Inflammatory macrophage treated with lipopolysaccharide for 1 hour (primary cell): ENCODE data around the gene LAMP2.

Experiments
- DNase-seq, 2 donors: peaks; one replicate each; pipeline ENCODE4 v3.0.0-alpha.2; 2020 to 2022

The LAMP2 gene

DNA sequence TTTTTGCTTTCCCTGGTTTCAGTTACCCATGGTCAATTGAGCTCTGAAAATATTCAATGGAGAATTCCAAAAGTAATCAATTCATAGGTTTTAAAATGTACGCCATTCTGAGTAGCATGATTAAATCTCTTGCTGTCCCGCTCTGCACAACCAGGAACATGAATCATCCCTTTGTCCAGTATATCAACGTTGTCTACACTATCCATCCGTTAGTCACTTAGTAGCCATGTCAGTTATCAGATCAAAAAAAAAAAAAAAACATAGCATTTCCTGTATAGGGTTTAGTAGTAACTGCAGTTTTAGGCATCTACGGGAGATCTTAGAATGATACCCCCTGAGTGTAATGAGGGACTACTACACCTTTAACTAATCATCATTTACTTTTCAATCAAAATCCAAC is 15.1 kb downstream of the LAMP2 start:
- no peak for DNase-seq

DNA sequence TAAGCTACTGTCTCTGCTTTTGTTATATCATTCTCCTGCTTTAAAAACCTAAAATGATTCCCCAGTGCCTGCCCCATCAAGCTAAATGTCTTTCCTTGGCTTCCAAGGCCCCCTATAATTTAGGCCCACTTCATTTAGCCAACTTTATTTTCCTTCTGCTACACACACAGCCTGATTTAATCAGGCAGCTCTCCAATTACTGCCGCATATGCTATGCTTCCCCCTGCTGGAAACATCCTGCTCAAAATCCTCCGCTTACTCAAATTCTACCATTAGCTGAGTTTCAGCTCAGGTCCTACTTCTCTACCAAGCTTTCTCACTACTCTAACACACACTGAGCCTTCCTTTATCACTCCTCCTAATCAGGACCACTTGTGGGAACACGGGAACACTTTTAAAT is 17.0 kb downstream of the LAMP2 start:
- no peak for DNase-seq

DNA sequence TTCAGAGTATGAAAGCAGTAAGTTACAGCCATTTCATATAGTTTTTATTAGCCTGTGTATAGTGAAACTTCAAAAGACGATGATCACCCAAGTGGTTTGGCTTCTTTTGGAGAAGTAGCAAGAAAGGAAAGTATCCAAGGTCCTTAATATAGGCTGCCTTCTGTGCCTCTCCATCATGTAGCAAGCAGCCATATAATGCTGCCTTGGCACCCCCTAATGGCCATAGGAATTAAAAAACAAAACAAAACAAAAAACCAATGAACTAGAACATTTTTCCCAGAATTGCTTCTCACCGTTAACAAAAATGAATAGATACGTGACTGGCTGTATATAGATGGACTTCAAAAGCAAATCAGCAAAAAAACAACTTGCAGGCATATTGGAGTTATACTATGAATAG is 18.9 kb downstream of the LAMP2 start:
- no peak for DNase-seq

DNA sequence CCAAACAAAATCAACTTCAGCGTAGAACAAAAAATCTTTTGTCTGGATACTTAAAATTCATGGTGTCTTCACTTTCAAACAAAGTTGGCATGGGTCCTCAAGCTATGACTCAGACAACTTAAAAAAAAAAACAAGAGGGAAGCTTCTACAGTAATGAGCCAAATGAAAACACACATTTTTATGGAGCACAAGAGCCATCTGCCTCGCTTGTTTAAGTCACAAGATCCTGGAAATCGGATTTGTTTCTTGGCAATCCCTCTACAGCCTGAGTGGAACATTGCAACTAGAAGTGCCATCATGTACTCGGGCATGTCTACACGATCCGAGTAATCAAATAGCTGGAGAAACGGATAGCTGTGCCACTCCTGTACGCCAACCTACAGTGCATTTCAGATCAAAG is 22.6 kb downstream of the LAMP2 start:
- DNase-seq, result no peak

GRCh38 chrX:120439921-120440320 is 29.2 kb downstream of the LAMP2 start:
- no peak for DNase-seq

GRCh38 chrX:120429776-120430540 is 39.1 kb downstream of the LAMP2 start:
- no peak for DNase-seq

DNA sequence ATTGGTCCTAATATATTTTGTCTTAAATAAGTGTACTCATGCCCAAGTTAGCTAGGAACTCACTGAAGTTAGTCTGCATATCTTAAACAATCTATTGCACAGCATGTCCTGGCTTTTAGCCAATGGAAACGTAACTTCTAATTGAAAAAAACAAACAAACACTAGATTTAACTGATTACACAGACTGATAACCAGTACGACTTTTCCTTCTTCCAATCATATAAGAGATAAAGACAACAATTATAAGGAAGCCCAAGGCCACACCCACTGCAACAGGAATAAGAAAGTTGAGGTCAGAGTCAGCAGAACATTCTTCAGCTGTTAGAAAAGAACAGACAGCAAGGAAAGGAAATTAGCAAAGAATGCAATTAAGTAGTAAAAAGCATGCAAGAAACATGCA is 40.8 kb downstream of the LAMP2 start:
- DNase-seq, result no peak

GRCh38 chrX:120426599-120426998 is 42.5 kb downstream of the LAMP2 start:
- DNase-seq, result no peak

DNA sequence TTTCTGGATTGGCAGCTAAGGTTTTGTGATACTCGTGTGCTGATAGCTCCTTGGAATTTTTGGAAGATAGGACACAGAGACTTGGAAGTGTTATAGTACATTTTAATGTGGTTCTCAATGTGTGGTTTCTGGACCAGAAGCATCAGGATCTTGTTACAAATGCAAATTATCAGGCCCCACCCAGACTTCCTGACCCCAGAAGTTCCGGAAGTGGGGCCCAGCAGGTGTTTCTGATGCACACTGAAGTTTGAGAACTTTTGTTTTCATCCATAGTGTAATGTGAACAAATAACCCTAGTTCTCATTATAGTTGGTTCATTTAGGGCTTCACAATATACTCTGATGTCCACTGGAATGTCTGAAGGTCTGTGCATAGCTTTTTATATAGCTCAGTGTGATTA is 49.6 kb downstream of the LAMP2 start:
- DNase-seq, result no peak

- no peak for DNase-seq
Observed at GRCh38 chrX:120408168-120408567, 60.9 kb downstream of the LAMP2 start.

DNA sequence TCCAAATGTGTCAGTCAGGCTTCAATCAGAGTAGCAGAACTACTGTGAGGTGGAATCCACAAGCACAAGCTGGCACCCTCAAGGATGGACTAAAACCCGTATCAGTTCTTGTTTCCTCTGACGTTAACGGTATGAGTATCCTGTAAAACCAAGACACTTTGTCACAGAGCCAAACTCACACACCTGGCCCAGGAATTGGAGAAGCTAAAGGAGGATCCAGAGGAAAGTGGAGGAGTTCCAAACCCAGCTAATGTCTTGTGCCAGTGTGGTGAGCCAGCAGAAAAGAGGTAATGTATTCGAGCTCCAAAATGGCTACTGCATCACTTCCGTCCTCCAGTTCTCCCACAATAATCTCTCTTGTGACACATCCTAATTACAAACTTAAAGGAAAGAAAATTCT is 62.5 kb downstream of the LAMP2 start:
- no peak for DNase-seq

DNA sequence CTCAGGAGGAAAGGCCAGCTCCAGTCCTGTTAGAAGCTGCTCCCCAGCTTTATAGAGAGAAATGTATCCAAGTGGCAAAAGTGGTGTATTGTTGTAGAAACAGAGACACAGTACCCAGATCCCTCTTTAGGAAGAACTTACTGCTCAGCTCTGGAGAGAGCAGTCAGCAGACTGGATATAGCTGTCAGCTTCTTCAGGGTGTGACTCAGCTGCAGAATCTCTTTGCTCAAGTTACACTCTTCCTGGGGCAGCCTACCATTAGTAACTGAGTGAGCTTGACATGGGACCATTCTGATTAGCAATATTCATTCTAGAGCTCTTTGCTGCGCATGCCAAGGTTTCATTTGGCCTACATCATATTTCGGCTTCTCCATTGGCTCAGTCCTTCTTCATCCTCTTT is 66.7 kb downstream of the LAMP2 start:
- DNase-seq, result no peak

- DNase-seq, result no peak
Observed at GRCh38 chrX:120401301-120401700, 67.8 kb downstream of the LAMP2 start.

GRCh38 chrX:120380699-120381098 is 88.4 kb downstream of the LAMP2 start:
- DNase-seq, result no peak

- DNase-seq, result no peak
Observed at GRCh38 chrX:120379937-120380681, 89.0 kb downstream of the LAMP2 start.

- no peak for DNase-seq
Observed at GRCh38 chrX:120378570-120378969, 90.5 kb downstream of the LAMP2 start.
